H1 (cell line): ENCODE measurements around the gene HOXB3. TPM values are rescaled to one million over a fixed set of nuclear protein-coding genes. Genes with fewer than 3 reads are reported as not detected.

ENCODE experiments used
- CTCF ChIA-PET: fragments of 300-600 bp; sonication (Branson Sonifier 250); formaldehyde crosslinking; loops from one replicate; lab custom pipeline; 2021; ENCODE audit not compliant: partially characterized antibody; lab: Charles Lee
- POLR2A ChIA-PET: fragments of 300-600 bp; sonication (Branson Sonifier 250); formaldehyde crosslinking; loops from one replicate; lab custom pipeline; 2021; ENCODE audit warnings: inconsistent platforms; ENCODE audit not compliant: partially characterized antibody; lab: Charles Lee
- DNase-seq, 2 experiments: peaks; one replicate each; pipeline versions ENCODE4 v3.0.0 to v3.0.0-alpha.2; 2010 to 2022; ENCODE audit warnings: low spot score in 2 of 2, low read depth in 1 of 2, mixed read lengths in 1 of 2
- FAIRE-seq: peaks from 2 replicates; lab custom pipeline; 2011; peaks lifted over from hg19 to GRCh38; lab: Jason Lieb, UNC
- H2AFZ ChIP-seq: 2 replicates; pipeline ENCODE4 v1.8.1; 2012; ENCODE audit warnings: low read length, inconsistent platforms
- H2AK5ac ChIP-seq: 2 replicates; pipeline ENCODE4 v1.6.1; 2013; ENCODE audit warnings: low read depth, low read length
- H2BK120ac ChIP-seq: replicated peaks from 2 replicates; pipeline ENCODE3; 2013; ENCODE audit warnings: low read depth, low read length, inconsistent platforms
- H2BK12ac ChIP-seq: 2 replicates; pipeline ENCODE4 v1.6.1; 2013; ENCODE audit warnings: low read depth, low read length
- H2BK15ac ChIP-seq: 2 replicates; pipeline ENCODE4 v1.6.1; 2013; ENCODE audit warnings: low read length
- H2BK20ac ChIP-seq: 2 replicates; pipeline ENCODE4 v1.6.1; 2013; ENCODE audit warnings: low read length
- H2BK5ac ChIP-seq: 2 replicates; pipeline ENCODE4 v1.6.1; 2013; ENCODE audit warnings: low read depth, low read length
- H3K14ac ChIP-seq: 2 replicates; pipeline ENCODE4 v1.6.1; 2013; ENCODE audit warnings: inconsistent platforms; ENCODE audit not compliant: insufficient read length
- H3K18ac ChIP-seq: 2 replicates; pipeline ENCODE4 v1.6.1; 2013; ENCODE audit warnings: low read length; ENCODE audit errors: extremely low read depth
- H3K23ac ChIP-seq: 2 replicates; pipeline ENCODE4 v1.6.1; 2013; ENCODE audit warnings: inconsistent platforms; ENCODE audit not compliant: insufficient read length
- H3K23me2 ChIP-seq: 2 replicates; pipeline ENCODE4 v1.6.1; 2013; ENCODE audit warnings: low read depth, low read length
- H3K27ac ChIP-seq: 2 replicates; pipeline ENCODE4 v1.6.1; 2011; ENCODE audit warnings: low read depth, low read length, inconsistent platforms
- H3K27me3 ChIP-seq, 4 experiments: replicated peaks in 1 of 4; 1 replicate in 1 of 4; 2 replicates in 3 of 4; pipeline versions ENCODE4 v1.6.1 to v1.8.1; 2011 to 2013; ENCODE audit warnings: low read length in 3 of 4, mild to moderate bottlenecking in 3 of 4, inconsistent platforms in 2 of 4, mixed read lengths in 2 of 4, moderate library complexity in 1 of 4; ENCODE audit not compliant: control insufficient read depth in 3 of 4, insufficient read depth in 3 of 4; ENCODE audit errors: extremely low read depth in 1 of 4
- H3K36me3 ChIP-seq, 4 experiments: 2 replicates each; pipeline versions ENCODE4 v1.6.1 to v1.8.1; 2011 to 2013; ENCODE audit warnings: mild to moderate bottlenecking in 4 of 4, low read length in 3 of 4, moderate library complexity in 2 of 4, control low read depth in 1 of 4, inconsistent platforms in 1 of 4; ENCODE audit not compliant: insufficient read depth in 4 of 4, control insufficient read depth in 2 of 4
- H3K4ac ChIP-seq: replicated peaks from 2 replicates; pipeline ENCODE3; 2013; ENCODE audit warnings: low read length, low read depth, mixed read lengths, inconsistent platforms; ENCODE audit not compliant: insufficient read length
- H3K4me1 ChIP-seq, 4 experiments: replicated peaks in 1 of 4; 1 replicate in 1 of 4; 2 replicates in 3 of 4; pipeline versions ENCODE4 v1.6.1 to v1.8.1; 2011 to 2013; ENCODE audit warnings: low read length in 3 of 4, inconsistent platforms in 2 of 4, mixed read lengths in 1 of 4; ENCODE audit not compliant: insufficient read depth in 4 of 4, control insufficient read depth in 3 of 4
- H3K4me2 ChIP-seq, 2 experiments: 2 replicates each; pipeline versions ENCODE4 v1.6.1 to v1.8.1; 2011 to 2013; ENCODE audit warnings: low read depth in 2 of 2, low read length in 2 of 2, control low read depth in 1 of 2, inconsistent platforms in 1 of 2, mild to moderate bottlenecking in 1 of 2; ENCODE audit not compliant: insufficient read depth in 1 of 2
- H3K4me3 ChIP-seq, 4 experiments: fragments of 200-600, 300-600 bp in 1 of 4; sonication (generic), shearing (Covaris generic), sonication (Bioruptor Twin) in 1 of 4; 2 replicates each; pipeline versions ENCODE4 v1.5.1 to v1.8.1; 2011 to 2016; ENCODE audit warnings: low read length in 4 of 4, low read depth in 3 of 4, control low read depth in 2 of 4, inconsistent platforms in 2 of 4, mild to moderate bottlenecking in 2 of 4, mixed read lengths in 1 of 4, moderate library complexity in 1 of 4; ENCODE audit not compliant: insufficient read depth in 2 of 4; ENCODE audit errors: extremely low read depth in 1 of 4
- H3K56ac ChIP-seq: replicated peaks from 2 replicates; pipeline ENCODE3; 2013; ENCODE audit warnings: low read depth, mild to moderate bottlenecking, mixed read lengths, low read length, inconsistent platforms; ENCODE audit not compliant: insufficient read length
- H3K79me1 ChIP-seq: 2 replicates; pipeline ENCODE4 v1.6.1; 2013; ENCODE audit warnings: low read depth, low read length, control low read depth
- H3K79me2 ChIP-seq, 2 experiments: 2 replicates each; pipeline versions ENCODE4 v1.6.1 to v1.8.1; 2012 to 2013; ENCODE audit warnings: low read length in 2 of 2, mild to moderate bottlenecking in 2 of 2, inconsistent platforms in 1 of 2; ENCODE audit not compliant: insufficient read depth in 2 of 2, control insufficient read depth in 1 of 2
- H3K9ac ChIP-seq, 4 experiments: replicated peaks in 1 of 4; 1 replicate in 1 of 4; 2 replicates in 3 of 4; pipeline versions ENCODE4 v1.6.1 to v1.8.1; 2011 to 2013; ENCODE audit warnings: low read depth in 3 of 4, low read length in 3 of 4, control low read depth in 2 of 4, mild to moderate bottlenecking in 2 of 4, moderate library complexity in 2 of 4, inconsistent platforms in 1 of 4; ENCODE audit errors: extremely low read depth in 1 of 4
- H3K9me3 ChIP-seq, 2 experiments: 2 replicates each; pipeline versions ENCODE4 v1.6.1 to v1.8.1; 2012 to 2013; ENCODE audit warnings: mild to moderate bottlenecking in 2 of 2, moderate library complexity in 2 of 2, control low read depth in 1 of 2, inconsistent platforms in 1 of 2, low read depth in 1 of 2, low read length in 1 of 2, mixed read lengths in 1 of 2; ENCODE audit not compliant: insufficient read depth in 2 of 2
- H4K20me1 ChIP-seq, 2 experiments: replicated peaks in 1 of 2; 2 replicates each; pipeline versions ENCODE3 to v1.8.1; 2011 to 2013; ENCODE audit warnings: inconsistent platforms in 2 of 2, low read length in 2 of 2, mild to moderate bottlenecking in 1 of 2; ENCODE audit not compliant: insufficient read depth in 2 of 2, control insufficient read depth in 1 of 2
- H4K5ac ChIP-seq: 2 replicates; pipeline ENCODE4 v1.6.1; 2013; ENCODE audit warnings: low read length, low read depth, mixed read lengths, inconsistent platforms; ENCODE audit not compliant: insufficient read length
- H4K8ac ChIP-seq: 2 replicates; pipeline ENCODE4 v1.8.0; 2013; ENCODE audit warnings: mild to moderate bottlenecking, moderate library complexity, low read length, inconsistent platforms; ENCODE audit not compliant: insufficient read depth; ENCODE audit errors: extremely low read depth
- H4K91ac ChIP-seq: replicated peaks from 2 replicates; pipeline ENCODE3; 2013; ENCODE audit warnings: low read length, mixed read lengths, inconsistent platforms; ENCODE audit not compliant: insufficient read length
- CTBP2 ChIP-seq: IDR thresholded peaks from 2 replicates; pipeline ENCODE4 v1.7.0; 2011; ENCODE audit warnings: borderline replicate concordance, mild to moderate bottlenecking, moderate library complexity, mixed read lengths, low read length; ENCODE audit not compliant: insufficient read depth, insufficient read length
- RBBP5 ChIP-seq: IDR thresholded peaks from 2 replicates; pipeline ENCODE4 v1.7.1; 2012; ENCODE audit warnings: low read depth, mild to moderate bottlenecking, inconsistent platforms, low read length, moderate library complexity, borderline replicate concordance
- RNF2 ChIP-seq: fragments of 200-900, 300-1000 bp; sonication (generic); IDR thresholded peaks from 2 replicates; pipeline ENCODE4 v1.7.1; 2016; ENCODE audit warnings: borderline replicate concordance, low read depth, mild to moderate bottlenecking, antibody characterized with exemption, low read length; ENCODE audit not compliant: poor library complexity, severe bottlenecking; ENCODE audit errors: missing control alignments
- WGBS, 2 experiments: shearing (Covaris generic) in 1 of 2; methylation state at CpG; one replicate each; pipeline versions ENCODE4 v1.1.6 to v1.1.7; 2013 to 2015; ENCODE audit warnings: low lambda C conversion rate in 2 of 2, mixed read lengths in 2 of 2, inconsistent platforms in 1 of 2, low coverage in 1 of 2, missing lambda C conversion rate in 1 of 2; ENCODE audit not compliant: insufficient replicate concordance in 2 of 2, insufficient coverage in 1 of 2, insufficient read length in 1 of 2; ENCODE audit errors: extremely low coverage in 1 of 2, missing lambda C conversion rate in 1 of 2; 5-methylcytosine and 5-hydroxymethylcytosine counted together
- polyA plus RNA-seq, 7 experiments: library from polyadenylated mRNA; depleted of rRNA in 3 of 7; stranded (reverse) in 5 of 7; unstranded in 2 of 7; fragments of >200 nt in 5 of 7; fragments of 200-250 nt in 2 of 7; gene quantifications; 1 replicate in 5 of 7; 2 replicates in 1 of 7; 4 replicates in 1 of 7; pipeline versions ENCODE4 v1.2.1 to v1.2.3, GENCODE V29; 2011 to 2013; ENCODE audit warnings: missing spikeins in 2 of 7, mixed read lengths in 2 of 7
- total RNA-seq: library from RNA; stranded (reverse); fragmentation: NEBNext Ultra II Directional; extraction: Animal tissue kit (Norgen Biotek cat#: 25700); gene quantifications from 2 replicates; pipeline ENCODE4 v1.2.1, GENCODE V29; 2021

Gene HOXB3
- total and polyA plus RNA-seq, 2 of the 8 experiments (the other 6 are each of a cell fraction or from before 2014, with no cell fraction given) = not detected

DNA sequence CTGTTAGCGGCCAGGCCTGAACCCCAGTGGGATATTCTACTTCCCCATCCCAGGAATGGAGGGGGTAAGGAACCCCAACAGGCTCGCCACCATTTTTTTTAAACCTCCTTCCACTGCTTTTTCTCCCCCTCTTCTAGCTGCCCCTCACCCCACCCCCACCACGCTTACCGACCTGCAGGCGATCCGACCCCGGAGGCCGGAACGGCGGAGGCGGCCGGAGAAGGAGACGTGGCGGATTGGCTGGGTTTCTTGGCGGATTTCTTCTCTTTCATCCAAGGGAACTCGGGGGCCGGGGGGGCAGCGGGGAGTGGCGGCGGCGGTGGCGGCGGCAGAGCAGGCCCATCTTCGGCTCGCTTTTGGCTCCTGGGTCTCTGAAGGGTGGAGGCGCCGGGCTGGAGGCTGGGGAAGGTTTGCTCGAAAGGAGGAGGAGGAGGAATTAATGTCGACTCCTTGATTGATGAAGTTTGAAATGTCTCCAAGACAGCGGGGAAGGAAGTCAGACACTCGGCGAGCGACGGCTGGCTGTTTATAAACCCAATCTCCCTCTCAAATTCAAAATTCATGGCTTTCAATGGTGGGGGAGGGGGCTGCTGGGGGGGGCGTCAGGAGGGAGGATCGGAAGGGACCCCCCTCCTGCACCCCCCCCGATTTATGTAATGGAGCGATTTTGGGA lies 45.6 kb downstream of the HOXB3 start:
- no peaks in the 10 kb centered on the region; the same call in 1 of the 2 replicates for H3K23me2 ChIP-seq
- CTCF ChIA-PET = interaction anchor here (0.7 kb wide), 1 partner anchor 46 kb away, joined by 3 read pairs; the partner anchor contains the start of gene HOXB3
- peaks cover 89 to 100% (median 97%) of the 10 kb centered on the region in 4 experiments for H3K27me3 ChIP-seq
- no peaks in the 10 kb centered on the region for H3K79me1 ChIP-seq
- H4K5ac ChIP-seq = no peak overlapping the region
- H3K4me3 ChIP-seq = peak overlapping the region in 1 of 4 experiments; percentile 44; a peak in 2 of 8 replicates
- TF ChIP-seq RBBP5 = no peak
- TF ChIP-seq CTBP2 = peak; percentile 32
- peak; percentile 12 for TF ChIP-seq RNF2
- H2BK15ac ChIP-seq = no peak overlapping the region
- no peak overlapping the region for H3K4ac ChIP-seq
- H2BK120ac ChIP-seq = no peak overlapping the region
- no peaks in the 10 kb centered on the region for H3K79me2 ChIP-seq
- H3K23ac ChIP-seq = no peak overlapping the region
- H4K8ac ChIP-seq = peak overlapping the region; percentile 5; the same call in 1 of the 2 replicates
- H2AK5ac ChIP-seq = no peak overlapping the region
- no peak overlapping the region for H2BK12ac ChIP-seq
- 2% methylated on average over 13 of the region's 38 CpGs; no CpG with 5 or more reads in 1 of the 2 experiments for WGBS, 2 experiments
- no peak overlapping the region for H4K91ac ChIP-seq
- H3K9ac ChIP-seq = no peak overlapping the region
- H2BK5ac ChIP-seq = no peak overlapping the region
- no peak for DNase-seq
- H3K27ac ChIP-seq = no peak overlapping the region
- POLR2A ChIA-PET = interaction anchor here (0.8 to 1.1 kb wide), 3 partner anchors 13 to 54 kb away, joined by 3 to 4 read pairs (median 3); no protein-coding TSS in a partner anchor
- H3K9me3 ChIP-seq = no peaks in the 10 kb centered on the region
- H3K56ac ChIP-seq = no peak overlapping the region
- no peak overlapping the region for H3K18ac ChIP-seq
- H2AFZ ChIP-seq = no peak overlapping the region
- H3K14ac ChIP-seq = no peak overlapping the region
- H4K20me1 ChIP-seq = peaks cover 8 to 12% of the 10 kb centered on the region in 2 experiments
- no peak for FAIRE-seq
- no peak overlapping the region for H2BK20ac ChIP-seq
- peak overlapping the region; percentile 55 to 91 for H3K4me2 ChIP-seq
- H3K36me3 ChIP-seq = peaks cover 0 to 3% (median 0%) of the 10 kb centered on the region in 4 experiments; a peak in 1 of 8 replicates
- peaks cover 7 to 26% (median 12%) of the 10 kb centered on the region in 4 experiments for H3K4me1 ChIP-seq
